ENCODE results near the gene OSBPL10. TPM values are rescaled to one million over a fixed set of nuclear protein-coding genes. Genes with fewer than 3 reads are reported as not detected.
"Not testable (repeated sequence)": the region's sequence is repeated elsewhere in the genome, so short reads cannot be mapped to it uniquely, and the experiment has no call there.

Gene OSBPL10
- total RNA-seq, 2 experiments from 2014 or later, result 1.6 to 1.7 TPM

DNA sequence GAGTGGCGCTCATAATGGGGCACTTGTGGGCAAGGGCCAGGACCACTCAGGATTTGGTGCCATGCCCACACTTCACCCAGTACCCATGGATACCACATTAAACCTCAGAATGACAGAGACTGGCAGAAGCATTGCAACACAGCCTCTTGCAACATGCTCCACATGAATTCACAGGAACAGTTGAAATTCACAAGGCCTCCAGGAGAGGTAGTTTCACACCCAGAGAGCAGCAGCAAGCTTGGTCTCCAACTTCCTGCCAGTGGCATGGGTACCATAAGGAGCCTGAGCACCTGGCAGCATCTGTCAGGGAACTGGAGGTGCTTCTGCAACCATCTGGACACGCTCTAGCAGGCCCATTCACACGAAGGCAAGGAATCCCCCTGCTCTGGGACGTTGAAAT lies 101.0 kb downstream of the OSBPL10 start:
- no peaks in the 10 kb centered on the region for H3K9me3 Mint-ChIP-seq
- ChIA-PET POLR2A (no interaction called here), CTCF (no interaction called here)
- no peak for DNase-seq
- H3K4me1 Mint-ChIP-seq, result no peaks in the 10 kb centered on the region
- no peak overlapping the region for H3K4me3 Mint-ChIP-seq
- no peaks in the 10 kb centered on the region for H3K27me3 Mint-ChIP-seq
- H3K36me3 Mint-ChIP-seq (ENCODE audit: low read depth), result no peaks in the 10 kb centered on the region
- H3K27ac Mint-ChIP-seq, result no peak overlapping the region

DNA sequence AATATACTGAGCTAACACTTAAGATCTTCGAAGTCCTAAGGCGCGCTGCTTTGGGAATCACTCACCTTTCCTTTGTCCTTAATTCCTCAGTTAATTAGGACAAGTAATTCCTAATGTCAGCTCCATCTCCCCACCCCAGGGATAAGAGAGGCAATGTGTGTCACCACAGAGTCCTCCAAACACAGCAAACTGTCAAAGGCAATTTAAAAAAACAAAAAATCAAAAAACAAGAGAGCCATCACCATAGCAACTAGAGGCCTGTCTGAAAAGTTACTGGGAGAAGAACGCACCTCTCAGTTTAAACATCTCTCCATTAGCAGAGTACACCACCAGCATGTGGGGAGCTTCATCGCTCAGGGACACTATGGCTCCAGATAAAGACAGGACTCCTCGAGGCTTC lies 101.7 kb downstream of the OSBPL10 start:
- H3K27ac Mint-ChIP-seq, result no peak overlapping the region
- DNase-seq, result no peak
- POLR2A ChIA-PET, result no interaction called here
- H3K9me3 Mint-ChIP-seq, result no peaks in the 10 kb centered on the region
- H3K27me3 Mint-ChIP-seq, result no peaks in the 10 kb centered on the region
- H3K4me1 Mint-ChIP-seq, result no peaks in the 10 kb centered on the region
- CTCF ChIA-PET, result no interaction called here
- no peaks in the 10 kb centered on the region for H3K36me3 Mint-ChIP-seq (ENCODE audit: low read depth)
- no peak overlapping the region for H3K4me3 Mint-ChIP-seq

DNA sequence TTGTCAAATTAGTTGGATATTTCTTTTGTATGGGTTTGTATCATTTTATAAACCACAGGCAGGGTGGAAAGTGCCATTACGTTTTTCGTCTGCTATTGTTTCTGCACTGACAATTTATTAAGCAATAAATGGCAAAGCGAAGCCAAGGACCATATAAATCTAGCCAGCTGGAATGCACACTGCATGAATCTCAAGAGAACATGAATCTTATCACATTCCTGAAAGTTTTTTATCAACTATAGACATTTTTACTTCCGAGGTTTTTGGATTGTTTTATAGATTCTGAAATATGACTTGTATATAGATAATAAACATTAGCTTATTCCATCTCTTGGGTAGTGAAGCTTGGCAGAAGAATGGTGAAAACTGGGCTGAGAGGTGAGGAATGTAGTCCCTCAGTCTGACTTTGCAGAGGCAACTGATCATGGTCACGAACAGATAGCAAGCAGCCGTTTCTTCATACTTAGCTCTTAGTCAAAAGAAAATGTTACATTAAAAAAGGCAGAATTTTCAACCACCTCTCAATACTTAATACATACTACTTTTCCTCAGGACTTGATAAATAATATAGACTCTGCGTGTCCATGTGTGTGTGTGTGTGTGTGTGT lies 102.7 kb downstream of the OSBPL10 start:
- Mint-ChIP-seq H3K9me3 (no peaks in the 10 kb centered on the region), H3K36me3 (ENCODE audit: low read depth) (no peaks in the 10 kb centered on the region), H3K4me3 (no peak overlapping the region), H3K27me3 (no peaks in the 10 kb centered on the region), H3K4me1 (no peaks in the 10 kb centered on the region), H3K27ac (no peak overlapping the region)
- no peak for DNase-seq
- CTCF ChIA-PET, result no interaction called here
- POLR2A ChIA-PET, result no interaction called here

DNA sequence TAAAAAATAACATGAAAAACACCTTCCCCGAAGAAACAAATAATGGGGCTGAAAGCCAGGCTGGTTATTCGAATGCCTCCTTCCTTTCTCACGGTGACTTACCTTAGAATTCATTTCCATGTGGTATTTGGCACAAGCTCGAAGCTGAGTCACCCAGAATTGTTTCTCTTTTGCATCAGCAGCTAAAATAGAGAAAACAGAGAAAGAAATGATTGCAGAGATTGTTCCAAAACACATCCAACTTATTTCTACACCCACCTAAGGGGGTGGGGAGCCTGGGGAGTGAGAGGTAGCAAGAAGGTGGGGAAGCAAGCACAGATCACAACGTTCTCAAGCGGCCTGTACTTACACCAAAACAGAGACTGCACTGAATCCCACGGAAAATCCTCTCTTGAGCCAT lies 104.7 kb downstream of the OSBPL10 start:
- ChIA-PET POLR2A (no interaction called here), CTCF (no interaction called here)
- no peak for DNase-seq
- Mint-ChIP-seq H3K36me3 (ENCODE audit: low read depth) (no peaks in the 10 kb centered on the region), H3K27me3 (no peaks in the 10 kb centered on the region), H3K4me3 (no peak overlapping the region), H3K9me3 (no peaks in the 10 kb centered on the region), H3K4me1 (no peaks in the 10 kb centered on the region), H3K27ac (no peak overlapping the region)

DNA sequence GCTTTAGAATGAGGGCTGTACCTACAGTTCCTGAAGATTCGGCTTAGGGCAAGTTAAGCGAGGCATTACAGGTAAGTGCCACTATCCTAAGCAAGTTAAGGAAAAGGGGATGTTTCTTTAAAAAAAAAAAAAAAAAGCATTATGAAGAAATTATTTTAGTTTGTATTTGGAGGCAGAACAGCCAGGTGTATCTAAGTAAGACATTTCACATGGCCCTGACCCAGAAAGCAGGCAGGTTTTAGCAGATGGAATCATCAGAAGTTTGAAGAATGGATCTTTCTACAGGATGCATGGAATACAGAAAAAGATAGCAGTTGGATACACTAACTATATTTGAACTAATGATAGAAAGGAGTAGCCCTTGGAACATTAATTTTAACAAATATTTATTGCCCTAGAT lies 105.6 kb downstream of the OSBPL10 start:
- H3K4me1 Mint-ChIP-seq, result no peaks in the 10 kb centered on the region
- ChIA-PET CTCF (no interaction called here), POLR2A (no interaction called here)
- no peaks in the 10 kb centered on the region for H3K9me3 Mint-ChIP-seq
- H3K36me3 Mint-ChIP-seq (ENCODE audit: low read depth), result no peaks in the 10 kb centered on the region
- no peak for DNase-seq
- H3K4me3 Mint-ChIP-seq, result no peak overlapping the region
- no peaks in the 10 kb centered on the region for H3K27me3 Mint-ChIP-seq
- no peak overlapping the region for H3K27ac Mint-ChIP-seq

DNA sequence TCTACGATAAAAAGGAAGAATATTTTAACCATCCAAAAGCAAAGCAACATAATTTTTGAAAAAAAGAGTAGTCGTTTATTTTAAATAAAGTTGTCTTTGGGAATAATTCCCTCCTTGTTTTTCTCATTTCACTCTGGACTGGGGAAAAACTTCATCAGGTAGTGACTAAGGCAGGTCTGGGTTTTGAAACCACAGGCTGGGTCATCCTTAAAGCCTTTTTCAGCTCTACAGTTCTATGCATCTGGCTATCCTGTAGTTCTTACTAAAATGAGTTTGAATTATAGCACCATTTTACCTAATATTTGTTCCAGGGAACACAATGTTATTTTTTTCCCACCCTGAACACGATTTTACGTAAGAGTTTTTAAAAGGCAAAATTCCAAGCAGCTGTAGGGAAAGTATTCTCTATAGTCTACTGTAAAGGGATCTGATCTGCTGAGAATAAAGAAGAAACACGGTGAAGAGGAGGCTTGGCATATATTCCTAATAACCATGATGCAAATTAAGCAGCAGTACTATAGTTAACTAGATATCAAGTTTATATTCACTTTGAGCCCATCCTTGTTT lies 107.7 kb downstream of the OSBPL10 start:
- Mint-ChIP-seq H3K27ac (no peak overlapping the region), H3K4me3 (no peak overlapping the region), H3K36me3 (ENCODE audit: low read depth) (no peaks in the 10 kb centered on the region), H3K4me1 (no peaks in the 10 kb centered on the region), H3K9me3 (no peaks in the 10 kb centered on the region), H3K27me3 (no peaks in the 10 kb centered on the region)
- CTCF ChIA-PET, result no interaction called here
- POLR2A ChIA-PET, result no interaction called here
- DNase-seq, result no peak

DNA sequence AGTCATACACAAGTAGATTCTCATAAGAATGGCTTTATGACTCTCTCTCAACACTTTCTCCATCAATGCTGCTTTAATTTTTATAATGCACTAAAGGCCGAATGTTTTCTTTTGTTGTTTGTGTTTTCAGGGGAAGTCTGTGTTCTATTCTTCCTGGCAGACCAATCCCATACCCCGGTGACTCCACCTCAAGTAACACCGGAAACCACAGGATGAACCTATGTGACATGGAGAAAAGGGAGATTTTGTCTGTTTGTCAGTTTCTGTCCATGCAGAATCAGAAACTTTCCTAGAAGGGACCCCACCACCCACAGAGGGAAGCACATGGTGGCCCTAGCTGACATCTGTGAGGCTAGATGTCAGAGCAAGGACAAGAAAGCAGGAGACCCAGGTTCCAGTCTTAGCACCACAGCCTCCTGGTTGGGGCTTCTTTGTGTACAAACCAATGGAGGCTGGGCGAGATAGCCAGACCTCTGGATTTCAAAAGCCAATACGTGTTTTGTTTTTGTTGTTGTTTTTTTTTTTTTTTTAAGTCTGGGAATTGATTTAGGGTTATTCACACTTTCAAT lies 109.0 kb downstream of the OSBPL10 start:
- ChIA-PET CTCF (no interaction called here), POLR2A (no interaction called here)
- H3K4me3 Mint-ChIP-seq, result no peak overlapping the region
- no peaks in the 10 kb centered on the region for H3K4me1 Mint-ChIP-seq
- no peaks in the 10 kb centered on the region for H3K36me3 Mint-ChIP-seq (ENCODE audit: low read depth)
- no peaks in the 10 kb centered on the region for H3K9me3 Mint-ChIP-seq
- H3K27ac Mint-ChIP-seq, result no peak overlapping the region
- H3K27me3 Mint-ChIP-seq, result no peaks in the 10 kb centered on the region
- DNase-seq, result no peak

DNA sequence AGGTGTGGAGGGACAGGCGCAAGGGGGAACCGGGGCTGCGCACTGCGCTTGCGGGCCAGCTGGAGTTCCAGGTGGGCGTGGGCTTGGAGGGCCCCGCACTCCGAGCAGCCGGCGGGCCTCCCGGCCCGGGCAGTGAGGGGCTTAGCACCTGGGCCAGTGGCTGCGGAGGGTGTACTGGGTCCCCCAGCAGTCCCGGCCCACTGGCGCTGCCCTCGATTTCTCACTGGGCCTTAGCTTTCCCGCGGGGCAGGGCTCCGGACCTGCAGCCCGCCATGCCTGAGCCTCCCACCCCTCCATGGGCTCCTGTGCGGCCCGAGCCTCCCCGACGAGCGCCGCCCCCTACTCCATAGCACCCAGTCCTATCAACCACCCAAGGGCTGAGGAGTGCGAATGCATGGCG lies 111.0 kb downstream of the OSBPL10 start:
- H3K4me3 Mint-ChIP-seq; H3K36me3 Mint-ChIP-seq (ENCODE audit: low read depth); CTCF ChIA-PET; H3K9me3 Mint-ChIP-seq; H3K27me3 Mint-ChIP-seq; POLR2A ChIA-PET; H3K27ac Mint-ChIP-seq; DNase-seq; H3K4me1 Mint-ChIP-seq: not testable (repeated sequence)

DNA sequence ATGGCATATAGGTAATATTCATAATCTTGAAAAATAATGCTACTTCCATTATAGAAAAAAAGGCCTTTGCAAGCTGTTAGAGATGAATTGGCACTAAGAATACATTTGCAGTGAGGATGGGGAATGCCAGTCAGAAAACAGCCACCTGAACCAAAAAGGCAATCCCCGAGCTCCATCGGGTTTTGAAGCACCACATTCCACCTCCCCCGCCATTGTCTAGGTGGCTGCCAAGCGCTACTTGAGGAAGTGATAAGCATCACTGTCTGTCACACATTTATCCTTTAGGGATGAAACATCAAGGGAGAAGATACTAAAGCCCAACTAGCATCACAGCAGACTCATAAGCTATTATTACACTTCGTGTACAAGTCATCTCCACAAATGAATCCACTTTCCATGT lies 112.8 kb downstream of the OSBPL10 start:
- H3K27ac Mint-ChIP-seq, result no peak overlapping the region

DNA sequence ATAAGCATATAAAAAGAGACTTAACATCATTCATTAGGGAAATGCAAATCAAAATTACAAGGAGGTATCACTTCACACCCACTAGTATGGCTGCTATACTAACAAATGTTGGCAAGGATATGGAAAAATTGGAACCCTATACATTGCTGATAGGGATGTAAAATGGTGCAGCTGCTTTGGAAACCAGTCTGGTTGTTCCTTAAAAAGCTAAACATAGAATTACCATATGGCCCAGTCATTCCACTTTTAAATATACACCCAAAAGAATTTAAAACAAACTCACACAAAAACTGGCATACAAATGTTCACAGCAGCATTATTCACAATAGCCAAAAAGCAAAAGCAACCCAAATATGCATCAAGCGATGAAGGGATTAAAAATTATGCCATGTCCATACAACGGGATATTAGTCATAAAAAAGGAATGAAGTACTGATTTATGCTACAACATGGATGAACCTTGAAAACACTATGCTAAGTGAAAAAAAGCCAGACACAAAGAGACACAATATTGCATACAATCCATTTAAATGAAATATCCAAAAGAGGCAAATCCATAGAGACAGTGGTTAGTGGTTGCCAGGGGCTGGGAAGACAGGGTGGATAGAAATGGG lies 118.3 kb downstream of the OSBPL10 start:
- H3K27ac Mint-ChIP-seq, result no peak overlapping the region
- POLR2A ChIA-PET, result no interaction called here
- no peaks in the 10 kb centered on the region for H3K9me3 Mint-ChIP-seq
- CTCF ChIA-PET, result interaction anchor here (0.6 kb wide), 2 partner anchors 671 to 1095 kb away, joined by 3 to 4 read pairs; no protein-coding TSS in a partner anchor
- no peaks in the 10 kb centered on the region for H3K4me1 Mint-ChIP-seq
- DNase-seq, result no peak
- H3K4me3 Mint-ChIP-seq, result no peak overlapping the region
- no peaks in the 10 kb centered on the region for H3K36me3 Mint-ChIP-seq (ENCODE audit: low read depth)
- no peaks in the 10 kb centered on the region for H3K27me3 Mint-ChIP-seq

More for the DNA sequence above, 112.8 kb downstream of the OSBPL10 start:
- DNase-seq, result no peak
- no peaks in the 10 kb centered on the region for H3K9me3 Mint-ChIP-seq
- POLR2A ChIA-PET, result no interaction called here
- no peak overlapping the region for H3K4me3 Mint-ChIP-seq
- no peaks in the 10 kb centered on the region for H3K36me3 Mint-ChIP-seq (ENCODE audit: low read depth)
- H3K4me1 Mint-ChIP-seq, result no peaks in the 10 kb centered on the region
- H3K27me3 Mint-ChIP-seq, result no peaks in the 10 kb centered on the region
- CTCF ChIA-PET, result no interaction called here

DNA sequence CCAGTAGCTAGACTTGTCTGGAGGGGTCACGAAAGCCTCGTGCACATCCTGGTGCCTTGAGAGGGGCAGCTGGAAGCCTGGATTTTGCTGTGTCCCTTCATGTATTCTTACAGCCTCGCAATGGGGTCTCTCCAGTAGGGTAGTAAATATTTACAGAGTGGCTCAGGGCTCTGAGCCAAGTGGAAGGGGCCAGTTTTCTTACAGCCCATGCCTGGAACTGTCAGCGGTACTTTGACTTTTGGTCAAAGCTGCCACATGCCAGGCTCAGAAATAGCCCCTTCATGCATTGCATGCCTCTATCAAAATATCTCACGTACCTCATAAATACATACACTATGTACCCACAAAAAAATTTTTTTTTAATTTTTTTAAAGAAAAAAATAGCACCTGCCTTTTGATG lies 119.2 kb downstream of the OSBPL10 start:
- ChIA-PET POLR2A (no interaction called here), CTCF (interaction anchor here (0.6 kb wide), 1 partner anchor 1094 kb away, joined by 3 read pairs; no protein-coding TSS in a partner anchor)
- Mint-ChIP-seq H3K36me3 (ENCODE audit: low read depth) (no peaks in the 10 kb centered on the region), H3K27ac (no peak overlapping the region), H3K4me1 (no peaks in the 10 kb centered on the region), H3K9me3 (no peaks in the 10 kb centered on the region), H3K4me3 (no peak overlapping the region), H3K27me3 (no peaks in the 10 kb centered on the region)
- no peak for DNase-seq

DNA sequence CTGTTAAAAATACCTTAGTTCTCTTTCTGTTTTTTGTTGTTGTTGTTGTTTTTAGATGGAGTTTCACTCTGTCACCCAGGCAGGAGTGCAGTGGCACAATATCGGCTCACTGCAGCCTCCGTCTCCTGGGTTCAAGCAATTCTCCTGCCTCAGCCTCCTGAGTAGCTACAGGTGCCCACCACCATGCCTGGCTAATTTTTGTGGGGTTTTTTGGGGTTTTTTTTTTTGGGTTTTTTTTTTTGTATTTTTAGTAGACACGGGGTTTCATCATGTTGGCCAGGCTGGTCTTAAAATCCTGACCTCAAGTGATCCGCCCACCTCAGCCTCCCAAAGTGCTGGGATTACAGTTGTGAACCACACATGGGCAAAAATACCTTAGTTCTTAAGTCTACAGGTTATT lies 120.4 kb downstream of the OSBPL10 start:
- CTCF ChIA-PET, DNase-seq: not testable (repeated sequence)

DNA sequence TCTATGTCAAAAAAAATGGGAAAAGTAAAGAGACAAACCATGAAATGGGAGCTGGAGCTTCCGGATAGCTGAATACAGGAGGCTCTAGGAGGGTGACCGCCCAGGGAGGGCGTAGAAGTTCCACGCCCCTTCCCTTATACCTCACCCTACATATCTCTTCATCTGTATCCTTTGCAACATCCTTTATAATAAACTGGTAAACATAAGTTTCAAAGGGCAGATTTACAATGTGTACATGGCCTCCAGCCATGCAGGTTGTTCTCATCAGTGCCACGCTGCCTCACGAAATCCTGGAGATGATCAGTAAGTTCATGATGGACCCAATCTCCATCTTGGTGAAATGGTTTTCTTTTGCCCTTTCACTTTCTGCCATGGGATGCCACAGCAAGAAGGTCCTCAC lies 121.8 kb downstream of the OSBPL10 start:
- no peaks in the 10 kb centered on the region for H3K9me3 Mint-ChIP-seq
- no peaks in the 10 kb centered on the region for H3K36me3 Mint-ChIP-seq (ENCODE audit: low read depth)
- ChIA-PET POLR2A (no interaction called here), CTCF (interaction anchor here (1.5 kb wide), 1 partner anchor 9 kb away, joined by 3 read pairs; no protein-coding TSS in a partner anchor)
- no peak overlapping the region for H3K4me3 Mint-ChIP-seq
- H3K4me1 Mint-ChIP-seq, result no peaks in the 10 kb centered on the region
- no peak for DNase-seq
- H3K27ac Mint-ChIP-seq, result no peak overlapping the region
- no peaks in the 10 kb centered on the region for H3K27me3 Mint-ChIP-seq

More for the DNA sequence above, 120.4 kb downstream of the OSBPL10 start:
- H3K27me3 Mint-ChIP-seq; POLR2A ChIA-PET; H3K36me3 Mint-ChIP-seq (ENCODE audit: low read depth); H3K27ac Mint-ChIP-seq; H3K4me3 Mint-ChIP-seq; H3K9me3 Mint-ChIP-seq; H3K4me1 Mint-ChIP-seq: not testable (repeated sequence)

DNA sequence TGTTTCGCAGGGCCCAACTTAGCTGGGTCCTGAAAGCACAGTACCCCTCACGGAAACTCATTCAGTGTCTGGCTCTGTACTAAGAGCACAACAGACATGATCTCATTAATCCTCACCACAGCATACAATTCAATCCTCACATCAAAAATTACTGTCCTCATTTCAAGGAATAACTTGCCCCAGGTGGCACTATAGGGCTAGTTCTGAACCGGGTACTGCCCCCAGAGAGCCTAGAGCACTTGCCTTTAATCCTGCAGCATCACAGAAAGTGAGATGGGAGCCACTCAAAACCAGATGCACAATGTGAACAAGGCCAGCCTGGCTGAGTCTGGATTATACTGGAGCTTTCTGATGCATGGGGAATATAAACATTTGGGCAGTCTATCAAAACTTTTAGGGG lies 122.6 kb downstream of the OSBPL10 start:
- Mint-ChIP-seq H3K27ac (no peak overlapping the region), H3K4me3 (no peak overlapping the region), H3K27me3 (no peaks in the 10 kb centered on the region), H3K4me1 (no peaks in the 10 kb centered on the region), H3K36me3 (ENCODE audit: low read depth) (no peaks in the 10 kb centered on the region), H3K9me3 (no peaks in the 10 kb centered on the region)
- DNase-seq, result no peak
- CTCF ChIA-PET, result interaction anchor here (1.5 kb wide), 1 partner anchor 8 kb away, joined by 3 read pairs; no protein-coding TSS in a partner anchor
- POLR2A ChIA-PET, result no interaction called here
